PC-9 (cell line): ENCODE results near the gene HMBS.
"Not testable (repeated sequence)": the region's sequence is repeated elsewhere in the genome, so short reads cannot be mapped to it uniquely, and the experiment has no call there.

Source experiments
- CTCF ChIP-seq: fragments of 200-600 bp; sonication (generic); conservative IDR thresholded peaks from 2 replicates; pipeline ENCODE4 v1.6.1; 2017; ENCODE audit warnings: mixed run types, antibody characterized with exemption, mild to moderate bottlenecking, moderate library complexity
- EZH2 ChIP-seq: fragments of 200-600 bp; sonication (generic); IDR thresholded peaks from 2 replicates; pipeline ENCODE4 v1.8.0; 2017; ENCODE audit warnings: antibody characterized with exemption, low read depth

- TF ChIP-seq EZH2, CTCF: not testable (repeated sequence)
These were observed 54.6 kb downstream of the HMBS start for GRCh38 chr11:119139276-119139675.
